ENCODE results near the gene RMDN2. TPM values are rescaled to one million over a fixed set of nuclear protein-coding genes. Genes with fewer than 3 reads are reported as not detected.

The RMDN2 gene, protein sequence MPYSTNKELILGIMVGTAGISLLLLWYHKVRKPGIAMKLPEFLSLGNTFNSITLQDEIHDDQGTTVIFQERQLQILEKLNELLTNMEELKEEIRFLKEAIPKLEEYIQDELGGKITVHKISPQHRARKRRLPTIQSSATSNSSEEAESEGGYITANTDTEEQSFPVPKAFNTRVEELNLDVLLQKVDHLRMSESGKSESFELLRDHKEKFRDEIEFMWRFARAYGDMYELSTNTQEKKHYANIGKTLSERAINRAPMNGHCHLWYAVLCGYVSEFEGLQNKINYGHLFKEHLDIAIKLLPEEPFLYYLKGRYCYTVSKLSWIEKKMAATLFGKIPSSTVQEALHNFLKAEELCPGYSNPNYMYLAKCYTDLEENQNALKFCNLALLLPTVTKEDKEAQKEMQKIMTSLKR
- 3.9 TPM for polyA plus RNA-seq (2013, experiment 1 of 2)
- polyA plus RNA-seq (2013, experiment 2 of 2): 5.1 TPM

- Histone ChIP-seq H3K36me3 (ENCODE audit: control insufficient read depth, insufficient read depth, low read length) (no peaks in the 10 kb centered on the region), H3K4me1 (ENCODE audit: control insufficient read depth, insufficient read depth, low read length, poor library complexity, severe bottlenecking) (no peaks in the 10 kb centered on the region), H3K4me3 (ENCODE audit: extremely low read depth, insufficient read depth, low read length, poor library complexity, severe bottlenecking) (peak within 1 kb of the TSS; percentile 56), H3K27ac (ENCODE audit: low read depth, low read length, severe bottlenecking) (peak within 1 kb of the TSS; percentile 75), H3K9me3 (ENCODE audit: control insufficient read depth, low read length) (no peaks in the 10 kb centered on the region)
- WGBS, 2 experiments (ENCODE audit: insufficient coverage in 2 of 2): 0 to 1% methylated on average over 44 to 57 of the region's 79 CpGs
These were observed at the start of gene RMDN2 for GRCh38 chr2:37925063-37925897. Gene RMDN2 (plus strand): TSS chr2:37925287. CDS start chr2:37929278, 3,991 bp downstream.

- peak overlapping the region; percentile 47 for H3K27ac ChIP-seq (ENCODE audit: low read depth, low read length, severe bottlenecking)
- WGBS, 2 experiments (ENCODE audit: insufficient coverage in 2 of 2): 32 to 34% methylated on average over 6 to 7 of the region's 15 CpGs
- H3K4me3 ChIP-seq (ENCODE audit: extremely low read depth, insufficient read depth, low read length, poor library complexity, severe bottlenecking): no peak overlapping the region
- no peaks in the 10 kb centered on the region for H3K36me3 ChIP-seq (ENCODE audit: control insufficient read depth, insufficient read depth, low read length)
- no peaks in the 10 kb centered on the region for H3K9me3 ChIP-seq (ENCODE audit: control insufficient read depth, low read length)
- peaks cover 24% of the 10 kb centered on the region for H3K4me1 ChIP-seq (ENCODE audit: control insufficient read depth, insufficient read depth, low read length, poor library complexity, severe bottlenecking)
These were observed 49.6 kb upstream of the RMDN2 start for GRCh38 chr2:37875403-37875906.

DNA sequence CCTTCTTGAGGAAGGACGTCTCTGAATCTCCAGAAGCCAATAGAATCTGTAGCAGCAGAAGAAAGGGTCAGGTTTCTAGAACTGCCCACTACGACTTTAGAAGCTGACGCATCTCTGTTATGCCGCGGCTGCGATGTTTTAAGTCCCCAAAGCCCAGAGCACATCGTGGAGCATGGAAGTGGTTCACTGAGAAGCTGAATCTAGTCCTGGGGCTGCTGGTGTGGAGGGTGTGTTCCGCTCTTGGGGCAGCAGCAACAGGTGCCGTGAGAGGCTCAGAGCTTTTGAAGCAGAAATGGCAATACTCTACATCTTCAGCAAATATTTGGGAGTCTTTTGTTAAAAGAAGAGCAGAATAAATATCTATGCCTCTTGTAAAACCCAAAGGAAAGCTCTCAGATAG lies 48.9 kb upstream of the RMDN2 start:
- Histone ChIP-seq H3K4me1 (ENCODE audit: control insufficient read depth, insufficient read depth, low read length, poor library complexity, severe bottlenecking) (peaks cover 20% of the 10 kb centered on the region), H3K36me3 (ENCODE audit: control insufficient read depth, insufficient read depth, low read length) (no peaks in the 10 kb centered on the region), H3K4me3 (ENCODE audit: extremely low read depth, insufficient read depth, low read length, poor library complexity, severe bottlenecking) (no peak overlapping the region), H3K9me3 (ENCODE audit: control insufficient read depth, low read length) (no peaks in the 10 kb centered on the region), H3K27ac (ENCODE audit: low read depth, low read length, severe bottlenecking) (no peak overlapping the region)
- WGBS, 2 experiments (ENCODE audit: insufficient coverage in 2 of 2): 82 to 89% methylated on average over 6 to 8 of the region's 9 CpGs

GRCh38 chr2:37877457-37878315 lies 47.4 kb upstream of the RMDN2 start:
- Histone ChIP-seq H3K4me3 (ENCODE audit: extremely low read depth, insufficient read depth, low read length, poor library complexity, severe bottlenecking) (no peak overlapping the region), H3K9me3 (ENCODE audit: control insufficient read depth, low read length) (no peaks in the 10 kb centered on the region), H3K27ac (ENCODE audit: low read depth, low read length, severe bottlenecking) (no peak overlapping the region), H3K36me3 (ENCODE audit: control insufficient read depth, insufficient read depth, low read length) (no peaks in the 10 kb centered on the region), H3K4me1 (ENCODE audit: control insufficient read depth, insufficient read depth, low read length, poor library complexity, severe bottlenecking) (peaks cover 10% of the 10 kb centered on the region)
- 85 to 100% methylated on average over 3 of the region's 12 CpGs for WGBS, 2 experiments (ENCODE audit: insufficient coverage in 2 of 2)

GRCh38 chr2:37878536-37878935 lies 46.6 kb upstream of the RMDN2 start:
- Histone ChIP-seq H3K4me1 (ENCODE audit: control insufficient read depth, insufficient read depth, low read length, poor library complexity, severe bottlenecking) (peaks cover 10% of the 10 kb centered on the region), H3K27ac (ENCODE audit: low read depth, low read length, severe bottlenecking) (no peak overlapping the region), H3K4me3 (ENCODE audit: extremely low read depth, insufficient read depth, low read length, poor library complexity, severe bottlenecking) (no peak overlapping the region), H3K36me3 (ENCODE audit: control insufficient read depth, insufficient read depth, low read length) (no peaks in the 10 kb centered on the region), H3K9me3 (ENCODE audit: control insufficient read depth, low read length) (no peaks in the 10 kb centered on the region)
- WGBS, 2 experiments (ENCODE audit: insufficient coverage in 2 of 2): 94 to 100% methylated on average over 1 to 2 of the region's 4 CpGs

DNA sequence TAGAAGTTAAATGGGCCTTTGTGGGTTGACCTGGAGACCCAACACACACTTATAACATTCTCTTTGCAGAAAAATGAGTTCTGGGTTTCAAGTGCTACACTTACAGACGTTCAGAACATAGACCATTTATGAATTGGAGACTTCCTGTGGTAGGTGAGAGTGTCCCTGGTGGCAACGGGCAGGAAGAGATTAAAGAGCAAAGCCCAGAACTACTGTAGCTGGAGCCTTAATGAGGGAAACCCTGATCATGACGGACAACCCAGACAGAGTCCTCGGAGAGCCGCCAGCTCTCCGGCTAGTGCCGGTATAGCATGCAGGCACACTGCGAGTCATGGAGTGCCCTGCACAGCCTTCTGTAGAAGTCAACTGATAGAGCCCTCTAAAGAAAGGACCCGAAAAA lies 44.5 kb upstream of the RMDN2 start:
- peaks cover 6% of the 10 kb centered on the region for H3K4me1 ChIP-seq (ENCODE audit: control insufficient read depth, insufficient read depth, low read length, poor library complexity, severe bottlenecking)
- WGBS, 2 experiments (ENCODE audit: insufficient coverage in 2 of 2): 86 to 92% methylated on average over 8 to 9 of the region's 9 CpGs
- H3K27ac ChIP-seq (ENCODE audit: low read depth, low read length, severe bottlenecking): no peak overlapping the region
- H3K9me3 ChIP-seq (ENCODE audit: control insufficient read depth, low read length): no peaks in the 10 kb centered on the region
- no peaks in the 10 kb centered on the region for H3K36me3 ChIP-seq (ENCODE audit: control insufficient read depth, insufficient read depth, low read length)
- no peak overlapping the region for H3K4me3 ChIP-seq (ENCODE audit: extremely low read depth, insufficient read depth, low read length, poor library complexity, severe bottlenecking)

GRCh38 chr2:37881397-37881796 lies 43.7 kb upstream of the RMDN2 start:
- H3K9me3 ChIP-seq (ENCODE audit: control insufficient read depth, low read length): no peaks in the 10 kb centered on the region
- WGBS, 2 experiments (ENCODE audit: insufficient coverage in 2 of 2): 55 to 76% methylated on average over 5 to 8 of the region's 9 CpGs
- no peak overlapping the region for H3K27ac ChIP-seq (ENCODE audit: low read depth, low read length, severe bottlenecking)
- no peaks in the 10 kb centered on the region for H3K4me1 ChIP-seq (ENCODE audit: control insufficient read depth, insufficient read depth, low read length, poor library complexity, severe bottlenecking)
- no peak overlapping the region for H3K4me3 ChIP-seq (ENCODE audit: extremely low read depth, insufficient read depth, low read length, poor library complexity, severe bottlenecking)
- H3K36me3 ChIP-seq (ENCODE audit: control insufficient read depth, insufficient read depth, low read length): no peaks in the 10 kb centered on the region

DNA sequence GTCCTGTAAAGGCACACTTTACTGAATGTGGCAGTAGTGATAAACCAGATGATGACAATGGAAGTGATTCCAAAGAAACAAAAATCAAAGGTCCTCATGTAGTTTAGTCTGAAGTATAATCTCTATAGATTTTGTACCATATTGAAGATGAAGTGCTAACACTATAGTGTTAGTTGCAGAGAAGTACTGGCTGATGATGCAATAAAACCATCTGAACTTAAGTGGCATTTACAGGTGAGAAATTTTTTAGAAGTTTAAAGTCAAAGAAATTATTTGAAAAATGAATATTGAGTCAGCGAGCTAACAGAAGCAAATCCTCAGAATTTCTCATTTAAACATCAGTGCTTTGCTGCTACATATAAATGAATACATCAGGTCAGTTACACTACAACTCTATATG lies 43.1 kb upstream of the RMDN2 start:
- Histone ChIP-seq H3K4me3 (ENCODE audit: extremely low read depth, insufficient read depth, low read length, poor library complexity, severe bottlenecking) (no peak overlapping the region), H3K9me3 (ENCODE audit: control insufficient read depth, low read length) (no peaks in the 10 kb centered on the region), H3K4me1 (ENCODE audit: control insufficient read depth, insufficient read depth, low read length, poor library complexity, severe bottlenecking) (no peaks in the 10 kb centered on the region), H3K36me3 (ENCODE audit: control insufficient read depth, insufficient read depth, low read length) (no peaks in the 10 kb centered on the region), H3K27ac (ENCODE audit: low read depth, low read length, severe bottlenecking) (no peak overlapping the region)
- WGBS, 2 experiments (ENCODE audit: insufficient coverage in 2 of 2): no CpG with 5 or more reads among the region's 1 CpG

- Histone ChIP-seq H3K36me3 (ENCODE audit: control insufficient read depth, insufficient read depth, low read length) (no peaks in the 10 kb centered on the region), H3K4me1 (ENCODE audit: control insufficient read depth, insufficient read depth, low read length, poor library complexity, severe bottlenecking) (no peaks in the 10 kb centered on the region), H3K27ac (ENCODE audit: low read depth, low read length, severe bottlenecking) (no peak overlapping the region), H3K4me3 (ENCODE audit: extremely low read depth, insufficient read depth, low read length, poor library complexity, severe bottlenecking) (no peak overlapping the region), H3K9me3 (ENCODE audit: control insufficient read depth, low read length) (no peaks in the 10 kb centered on the region)
- 100% methylated on average over 1 of the region's 2 CpGs; no CpG with 5 or more reads in 1 of the 2 experiments for WGBS, 2 experiments (ENCODE audit: insufficient coverage in 2 of 2)
These were observed 41.6 kb upstream of the RMDN2 start for GRCh38 chr2:37883518-37883917.

Measured in mesodermal cell (in vitro differentiated cells).